Liver (tissue), 9 donors: ENCODE results near the gene C1orf21. TPM values are rescaled to one million over a fixed set of nuclear protein-coding genes. Genes with fewer than 3 reads are reported as not detected.

ENCODE experiments used
- DNase-seq: peaks from one replicate; pipeline ENCODE4 v3.0.0-alpha.2; 2017; ENCODE audit warnings: low spot score
- H3K27ac ChIP-seq, 2 donors: one replicate each; pipeline ENCODE4 v1.7.0; 2013; ENCODE audit warnings: inconsistent platforms in 2 of 2, low read length in 2 of 2, control low read depth in 1 of 2, low read depth in 1 of 2, mild to moderate bottlenecking in 1 of 2
- H3K27me3 ChIP-seq, 4 donors: one replicate each; pipeline versions ENCODE4 v1.6.1 to v1.7.0; 2013; ENCODE audit warnings: low read length in 3 of 4, inconsistent platforms in 1 of 4, mild to moderate bottlenecking in 1 of 4, moderate library complexity in 1 of 4; ENCODE audit not compliant: control insufficient read depth in 4 of 4, insufficient read depth in 4 of 4
- H3K36me3 ChIP-seq, 4 donors: one replicate each; pipeline versions ENCODE4 v1.6.1 to v1.7.0; 2013; ENCODE audit warnings: low read length in 3 of 4, mild to moderate bottlenecking in 3 of 4, low read depth in 1 of 4, moderate library complexity in 1 of 4; ENCODE audit not compliant: control insufficient read depth in 4 of 4, insufficient read depth in 3 of 4
- H3K4me1 ChIP-seq, 4 donors: one replicate each; pipeline versions ENCODE4 v1.6.1 to v1.7.0; 2013; ENCODE audit warnings: low read length in 3 of 4, mild to moderate bottlenecking in 3 of 4, moderate library complexity in 1 of 4; ENCODE audit not compliant: control insufficient read depth in 4 of 4, insufficient read depth in 4 of 4
- H3K4me3 ChIP-seq, 3 donors: one replicate each; pipeline versions ENCODE4 v1.6.1 to v1.7.0; 2013; ENCODE audit warnings: low read length in 3 of 3, control low read depth in 1 of 3, low read depth in 1 of 3, mild to moderate bottlenecking in 1 of 3
- H3K9ac ChIP-seq, 2 donors: one replicate each; pipeline ENCODE4 v1.7.0; 2013; ENCODE audit warnings: low read length in 2 of 2, mild to moderate bottlenecking in 2 of 2, moderate library complexity in 2 of 2, control low read depth in 1 of 2, low read depth in 1 of 2
- H3K9me3 ChIP-seq, 4 donors: one replicate each; pipeline versions ENCODE4 v1.6.1 to v1.7.0; 2013; ENCODE audit warnings: low read length in 3 of 4; ENCODE audit not compliant: control insufficient read depth in 4 of 4
- EGR1 ChIP-seq, 2 donors: IDR thresholded peaks; 2 replicates each; pipeline ENCODE4 v1.6.1; 2016 to 2018; ENCODE audit warnings: antibody characterized with exemption in 2 of 2, low read depth in 2 of 2
- FOXA1 ChIP-seq: IDR thresholded peaks from 2 replicates; pipeline ENCODE4 v1.6.1; 2016; ENCODE audit warnings: antibody characterized with exemption
- FOXA2 ChIP-seq: IDR thresholded peaks from 2 replicates; pipeline ENCODE4 v1.6.1; 2016; ENCODE audit warnings: antibody characterized with exemption
- GABPA ChIP-seq, 2 donors: IDR thresholded peaks in 1 of 2; conservative IDR thresholded peaks in 1 of 2; 2 replicates each; pipeline ENCODE4 v1.6.1; 2016; ENCODE audit warnings: antibody characterized with exemption in 2 of 2, mild to moderate bottlenecking in 1 of 2, moderate library complexity in 1 of 2
- HNF4A ChIP-seq, 2 donors: conservative IDR thresholded peaks; 2 replicates each; pipeline ENCODE4 v1.6.1; 2016; ENCODE audit warnings: antibody characterized with exemption in 2 of 2, mild to moderate bottlenecking in 2 of 2
- HNF4G ChIP-seq: IDR thresholded peaks from 2 replicates; pipeline ENCODE4 v1.6.1; 2016; ENCODE audit warnings: antibody characterized with exemption
- JUND ChIP-seq, 2 donors: IDR thresholded peaks; 2 replicates each; pipeline ENCODE4 v1.6.1; 2016; ENCODE audit warnings: antibody characterized with exemption in 2 of 2
- NR2F2 ChIP-seq: IDR thresholded peaks from 2 replicates; pipeline ENCODE4 v1.6.1; 2016; ENCODE audit warnings: antibody characterized with exemption
- RAD21 ChIP-seq, 2 donors: IDR thresholded peaks; 2 replicates each; pipeline ENCODE4 v1.6.1; 2016; ENCODE audit warnings: antibody characterized with exemption in 2 of 2, mild to moderate bottlenecking in 2 of 2
- RXRA ChIP-seq, 2 donors: IDR thresholded peaks; 2 replicates each; pipeline ENCODE4 v1.6.1; 2017 to 2018; ENCODE audit warnings: antibody characterized with exemption in 2 of 2, mild to moderate bottlenecking in 1 of 2
- SP1 ChIP-seq: IDR thresholded peaks from 2 replicates; pipeline ENCODE4 v1.6.1; 2018; ENCODE audit warnings: antibody characterized with exemption, mild to moderate bottlenecking
- TAF1 ChIP-seq: conservative IDR thresholded peaks from 2 replicates; pipeline ENCODE4 v1.6.1; 2016; ENCODE audit warnings: antibody characterized with exemption, mild to moderate bottlenecking
- YY1 ChIP-seq: IDR thresholded peaks from 2 replicates; pipeline ENCODE4 v1.6.1; 2016; ENCODE audit warnings: antibody characterized with exemption, mild to moderate bottlenecking
- WGBS: extraction: QIAGEN DNeasy Blood & Tissue Kit; methylation state at CpG from one replicate; pipeline ENCODE4 v1.1.7; 2013; 5-methylcytosine and 5-hydroxymethylcytosine counted together
- polyA plus RNA-seq, 2 donors: library from polyadenylated mRNA; stranded (reverse) in 1 of 2; unstranded in 1 of 2; fragments of 200-250 nt in 1 of 2; fragments of >200 nt in 1 of 2; fragmentation: Nextera tagmentation in 1 of 2; extraction: Ambion mirVana in 1 of 2; gene quantifications; one replicate each; pipeline versions ENCODE4 v1.2.1 to v1.2.3, GENCODE V29; 2013 to 2015
- total RNA-seq, 2 donors: library from RNA; depleted of rRNA; stranded (reverse); fragments of >200 nt; gene quantifications; one replicate each; pipeline ENCODE4 v1.2.3, GENCODE V29; 2014
- TF ChIP-seq, protein P1 (sequence below): IDR thresholded peaks from 2 replicates; pipeline ENCODE4 v1.6.1; 2016; ENCODE audit warnings: antibody characterized with exemption
- TF ChIP-seq, protein P2 (sequence below): IDR thresholded peaks from 2 replicates; pipeline ENCODE4 v1.6.1; 2016; ENCODE audit warnings: antibody characterized with exemption
- TF ChIP-seq, protein P3 (sequence below): IDR thresholded peaks from 2 replicates; pipeline ENCODE4 v1.6.1; 2016; ENCODE audit warnings: antibody characterized with exemption, mild to moderate bottlenecking
- TF ChIP-seq, protein P4 (sequence below): IDR thresholded peaks from 2 replicates; pipeline ENCODE4 v1.6.1; 2016; ENCODE audit warnings: antibody characterized with exemption
- TF ChIP-seq, protein P5 (sequence below): fragments of 150-350 bp; IDR thresholded peaks from 2 replicates; pipeline ENCODE4 v1.5.1; 2017; ENCODE audit warnings: improper control_type of control experiment, low read depth, low read length; ENCODE audit not compliant: missing input control
- donor health status: healthy.
- donor health status: healthy.
- donor health status: healthy.
- donor health status: healthy.
- donor health status: healthy.

The C1orf21 gene
- total and polyA plus RNA-seq, 4 donors: 2.3 to 21.3 (median 13.4) TPM

DNA sequence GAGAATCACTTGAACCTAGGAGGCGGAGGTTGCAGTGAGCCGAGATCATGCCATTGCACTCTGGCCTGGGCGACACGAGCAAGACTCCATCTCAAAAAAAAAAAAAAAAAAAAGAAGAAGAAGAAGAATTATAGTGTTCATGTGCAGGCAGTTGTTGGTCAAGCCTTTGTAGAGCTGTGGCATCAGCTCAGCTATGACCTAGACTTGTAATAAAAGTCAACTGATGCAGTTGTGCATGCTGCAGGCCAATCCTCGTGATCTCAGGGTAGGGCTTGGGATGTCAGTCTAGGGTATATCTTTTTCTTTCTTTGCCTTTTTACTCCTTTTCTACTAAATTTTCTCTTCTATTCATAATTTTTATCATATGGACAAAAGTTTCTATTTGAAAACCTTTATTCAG is 76.2 kb downstream of the C1orf21 start:
- no peaks in the 10 kb centered on the region for H3K4me1 ChIP-seq
- no peaks in the 10 kb centered on the region for H3K36me3 ChIP-seq
- DNase-seq: no peak
- H3K9ac ChIP-seq: no peak overlapping the region
- no peak overlapping the region for H3K27ac ChIP-seq
- no peak for TF ChIP-seq YY1
- TF ChIP-seq RAD21 (IDR thresholded peaks at IDR 0.05): no peak
- no peak for TF ChIP-seq JUND (IDR thresholded peaks at IDR 0.05)
- TF ChIP-seq FOXA2: no peak
- TF ChIP-seq, protein P1, sequence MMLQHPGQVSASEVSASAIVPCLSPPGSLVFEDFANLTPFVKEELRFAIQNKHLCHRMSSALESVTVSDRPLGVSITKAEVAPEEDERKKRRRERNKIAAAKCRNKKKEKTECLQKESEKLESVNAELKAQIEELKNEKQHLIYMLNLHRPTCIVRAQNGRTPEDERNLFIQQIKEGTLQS: no peak
- TF ChIP-seq, protein P2, sequence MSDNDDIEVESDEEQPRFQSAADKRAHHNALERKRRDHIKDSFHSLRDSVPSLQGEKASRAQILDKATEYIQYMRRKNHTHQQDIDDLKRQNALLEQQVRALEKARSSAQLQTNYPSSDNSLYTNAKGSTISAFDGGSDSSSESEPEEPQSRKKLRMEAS: no peak
- TF ChIP-seq EGR1 (IDR thresholded peaks at IDR 0.05; ENCODE audit: low read depth in 2 of 2): no peak
- TF ChIP-seq, protein P3, sequence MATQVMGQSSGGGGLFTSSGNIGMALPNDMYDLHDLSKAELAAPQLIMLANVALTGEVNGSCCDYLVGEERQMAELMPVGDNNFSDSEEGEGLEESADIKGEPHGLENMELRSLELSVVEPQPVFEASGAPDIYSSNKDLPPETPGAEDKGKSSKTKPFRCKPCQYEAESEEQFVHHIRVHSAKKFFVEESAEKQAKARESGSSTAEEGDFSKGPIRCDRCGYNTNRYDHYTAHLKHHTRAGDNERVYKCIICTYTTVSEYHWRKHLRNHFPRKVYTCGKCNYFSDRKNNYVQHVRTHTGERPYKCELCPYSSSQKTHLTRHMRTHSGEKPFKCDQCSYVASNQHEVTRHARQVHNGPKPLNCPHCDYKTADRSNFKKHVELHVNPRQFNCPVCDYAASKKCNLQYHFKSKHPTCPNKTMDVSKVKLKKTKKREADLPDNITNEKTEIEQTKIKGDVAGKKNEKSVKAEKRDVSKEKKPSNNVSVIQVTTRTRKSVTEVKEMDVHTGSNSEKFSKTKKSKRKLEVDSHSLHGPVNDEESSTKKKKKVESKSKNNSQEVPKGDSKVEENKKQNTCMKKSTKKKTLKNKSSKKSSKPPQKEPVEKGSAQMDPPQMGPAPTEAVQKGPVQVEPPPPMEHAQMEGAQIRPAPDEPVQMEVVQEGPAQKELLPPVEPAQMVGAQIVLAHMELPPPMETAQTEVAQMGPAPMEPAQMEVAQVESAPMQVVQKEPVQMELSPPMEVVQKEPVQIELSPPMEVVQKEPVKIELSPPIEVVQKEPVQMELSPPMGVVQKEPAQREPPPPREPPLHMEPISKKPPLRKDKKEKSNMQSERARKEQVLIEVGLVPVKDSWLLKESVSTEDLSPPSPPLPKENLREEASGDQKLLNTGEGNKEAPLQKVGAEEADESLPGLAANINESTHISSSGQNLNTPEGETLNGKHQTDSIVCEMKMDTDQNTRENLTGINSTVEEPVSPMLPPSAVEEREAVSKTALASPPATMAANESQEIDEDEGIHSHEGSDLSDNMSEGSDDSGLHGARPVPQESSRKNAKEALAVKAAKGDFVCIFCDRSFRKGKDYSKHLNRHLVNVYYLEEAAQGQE: no peak
- no peak for TF ChIP-seq NR2F2
- no peak for TF ChIP-seq SP1
- TF ChIP-seq GABPA (IDR thresholded peaks at IDR 0.05 in 1 of 2, conservative IDR thresholded peaks at IDR 0.05 in 1 of 2): no peak
- H3K9me3 ChIP-seq: no peaks in the 10 kb centered on the region
- H3K4me3 ChIP-seq: no peak overlapping the region
- WGBS: 95% methylated on average over 5 of the region's 5 CpGs
- H3K27me3 ChIP-seq: no peaks in the 10 kb centered on the region

DNA sequence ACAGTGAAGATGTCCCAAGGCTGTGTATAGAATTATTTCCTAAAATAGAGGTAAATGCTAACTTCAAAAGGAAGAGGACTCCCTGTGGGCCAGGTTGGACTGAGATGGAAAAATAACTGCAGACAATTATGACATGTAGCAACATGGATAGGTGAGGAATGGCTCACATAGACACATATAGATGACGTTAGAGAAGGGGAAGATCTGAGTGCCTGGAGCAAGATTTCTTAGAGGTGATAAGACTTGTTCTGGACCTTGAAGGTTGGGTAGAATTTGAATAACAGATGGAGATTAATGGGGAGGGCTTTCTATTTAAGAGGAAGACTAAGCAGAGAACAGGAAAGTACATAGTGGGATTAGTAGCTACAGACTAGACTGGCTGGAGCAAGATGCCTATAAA is 76.9 kb downstream of the C1orf21 start:
- no peak for DNase-seq
- 90% methylated on average over 1 of the region's 1 CpG for WGBS
- Histone ChIP-seq H3K9me3 (no peaks in the 10 kb centered on the region), H3K36me3 (no peaks in the 10 kb centered on the region), H3K4me3 (no peak overlapping the region), H3K27me3 (no peaks in the 10 kb centered on the region), H3K27ac (no peak overlapping the region), H3K9ac (no peak overlapping the region), H3K4me1 (no peaks in the 10 kb centered on the region)
- no peak for TF ChIP-seq FOXA1
- no peak for TF ChIP-seq EGR1 (IDR thresholded peaks at IDR 0.05; ENCODE audit: low read depth in 2 of 2)
- TF ChIP-seq, protein P4, sequence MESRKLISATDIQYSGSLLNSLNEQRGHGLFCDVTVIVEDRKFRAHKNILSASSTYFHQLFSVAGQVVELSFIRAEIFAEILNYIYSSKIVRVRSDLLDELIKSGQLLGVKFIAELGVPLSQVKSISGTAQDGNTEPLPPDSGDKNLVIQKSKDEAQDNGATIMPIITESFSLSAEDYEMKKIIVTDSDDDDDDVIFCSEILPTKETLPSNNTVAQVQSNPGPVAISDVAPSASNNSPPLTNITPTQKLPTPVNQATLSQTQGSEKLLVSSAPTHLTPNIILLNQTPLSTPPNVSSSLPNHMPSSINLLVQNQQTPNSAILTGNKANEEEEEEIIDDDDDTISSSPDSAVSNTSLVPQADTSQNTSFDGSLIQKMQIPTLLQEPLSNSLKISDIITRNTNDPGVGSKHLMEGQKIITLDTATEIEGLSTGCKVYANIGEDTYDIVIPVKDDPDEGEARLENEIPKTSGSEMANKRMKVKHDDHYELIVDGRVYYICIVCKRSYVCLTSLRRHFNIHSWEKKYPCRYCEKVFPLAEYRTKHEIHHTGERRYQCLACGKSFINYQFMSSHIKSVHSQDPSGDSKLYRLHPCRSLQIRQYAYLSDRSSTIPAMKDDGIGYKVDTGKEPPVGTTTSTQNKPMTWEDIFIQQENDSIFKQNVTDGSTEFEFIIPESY: no peak
- TF ChIP-seq TAF1: no peak
- TF ChIP-seq, protein P5, sequence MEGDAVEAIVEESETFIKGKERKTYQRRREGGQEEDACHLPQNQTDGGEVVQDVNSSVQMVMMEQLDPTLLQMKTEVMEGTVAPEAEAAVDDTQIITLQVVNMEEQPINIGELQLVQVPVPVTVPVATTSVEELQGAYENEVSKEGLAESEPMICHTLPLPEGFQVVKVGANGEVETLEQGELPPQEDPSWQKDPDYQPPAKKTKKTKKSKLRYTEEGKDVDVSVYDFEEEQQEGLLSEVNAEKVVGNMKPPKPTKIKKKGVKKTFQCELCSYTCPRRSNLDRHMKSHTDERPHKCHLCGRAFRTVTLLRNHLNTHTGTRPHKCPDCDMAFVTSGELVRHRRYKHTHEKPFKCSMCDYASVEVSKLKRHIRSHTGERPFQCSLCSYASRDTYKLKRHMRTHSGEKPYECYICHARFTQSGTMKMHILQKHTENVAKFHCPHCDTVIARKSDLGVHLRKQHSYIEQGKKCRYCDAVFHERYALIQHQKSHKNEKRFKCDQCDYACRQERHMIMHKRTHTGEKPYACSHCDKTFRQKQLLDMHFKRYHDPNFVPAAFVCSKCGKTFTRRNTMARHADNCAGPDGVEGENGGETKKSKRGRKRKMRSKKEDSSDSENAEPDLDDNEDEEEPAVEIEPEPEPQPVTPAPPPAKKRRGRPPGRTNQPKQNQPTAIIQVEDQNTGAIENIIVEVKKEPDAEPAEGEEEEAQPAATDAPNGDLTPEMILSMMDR: no peak
- TF ChIP-seq, protein P1: no peak
- TF ChIP-seq RXRA (IDR thresholded peaks at IDR 0.05): no peak
- no peak for TF ChIP-seq SP1
- TF ChIP-seq JUND (IDR thresholded peaks at IDR 0.05): no peak
- no peak for TF ChIP-seq GABPA (IDR thresholded peaks at IDR 0.05 in 1 of 2, conservative IDR thresholded peaks at IDR 0.05 in 1 of 2)
- TF ChIP-seq YY1: no peak
- no peak for TF ChIP-seq HNF4G
- no peak for TF ChIP-seq FOXA2
- TF ChIP-seq, protein P2: no peak
- TF ChIP-seq, protein P3: no peak
- no peak for TF ChIP-seq HNF4A (conservative IDR thresholded peaks at IDR 0.05)
- no peak for TF ChIP-seq NR2F2
- TF ChIP-seq RAD21 (IDR thresholded peaks at IDR 0.05): no peak
